ENCODE measurements around the gene DPP6. TPM values are rescaled to one million over a fixed set of nuclear protein-coding genes. Genes with fewer than 3 reads are reported as not detected.

DPP6 gene
- total and polyA plus RNA-seq, 2 experiments from 2014 or later, result 0.21 TPM; not detected in 1

DNA sequence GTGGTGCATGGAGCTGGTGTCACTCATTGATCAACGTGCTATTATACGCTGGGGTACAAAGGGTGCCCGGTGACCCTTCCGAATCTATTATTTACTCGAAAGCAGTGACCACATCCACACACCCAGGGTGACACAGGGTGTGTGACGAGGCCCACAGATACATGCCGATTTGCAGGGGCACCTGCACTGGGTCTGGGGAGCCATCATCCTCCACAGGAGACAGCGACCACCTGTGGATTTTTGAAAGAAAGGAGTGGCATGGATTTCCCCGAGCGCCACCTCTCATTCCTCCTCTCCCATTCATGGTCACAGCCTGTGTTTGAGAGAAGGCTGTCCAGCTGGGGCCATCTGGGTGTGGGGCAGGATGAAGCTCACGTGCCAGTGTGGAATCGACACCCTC lies 701.0 kb downstream of the DPP6 start:
- TF ChIP-seq, protein P1, sequence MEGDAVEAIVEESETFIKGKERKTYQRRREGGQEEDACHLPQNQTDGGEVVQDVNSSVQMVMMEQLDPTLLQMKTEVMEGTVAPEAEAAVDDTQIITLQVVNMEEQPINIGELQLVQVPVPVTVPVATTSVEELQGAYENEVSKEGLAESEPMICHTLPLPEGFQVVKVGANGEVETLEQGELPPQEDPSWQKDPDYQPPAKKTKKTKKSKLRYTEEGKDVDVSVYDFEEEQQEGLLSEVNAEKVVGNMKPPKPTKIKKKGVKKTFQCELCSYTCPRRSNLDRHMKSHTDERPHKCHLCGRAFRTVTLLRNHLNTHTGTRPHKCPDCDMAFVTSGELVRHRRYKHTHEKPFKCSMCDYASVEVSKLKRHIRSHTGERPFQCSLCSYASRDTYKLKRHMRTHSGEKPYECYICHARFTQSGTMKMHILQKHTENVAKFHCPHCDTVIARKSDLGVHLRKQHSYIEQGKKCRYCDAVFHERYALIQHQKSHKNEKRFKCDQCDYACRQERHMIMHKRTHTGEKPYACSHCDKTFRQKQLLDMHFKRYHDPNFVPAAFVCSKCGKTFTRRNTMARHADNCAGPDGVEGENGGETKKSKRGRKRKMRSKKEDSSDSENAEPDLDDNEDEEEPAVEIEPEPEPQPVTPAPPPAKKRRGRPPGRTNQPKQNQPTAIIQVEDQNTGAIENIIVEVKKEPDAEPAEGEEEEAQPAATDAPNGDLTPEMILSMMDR (IDR thresholded peaks at IDR 0.05; ENCODE audit: low read depth, low read length), result no peak
- DNase-seq (ENCODE audit: low read depth in 1 of 2, low spot score in 1 of 2), result no peak
- H3K36me3 ChIP-seq, result no peaks in the 10 kb centered on the region

DNA sequence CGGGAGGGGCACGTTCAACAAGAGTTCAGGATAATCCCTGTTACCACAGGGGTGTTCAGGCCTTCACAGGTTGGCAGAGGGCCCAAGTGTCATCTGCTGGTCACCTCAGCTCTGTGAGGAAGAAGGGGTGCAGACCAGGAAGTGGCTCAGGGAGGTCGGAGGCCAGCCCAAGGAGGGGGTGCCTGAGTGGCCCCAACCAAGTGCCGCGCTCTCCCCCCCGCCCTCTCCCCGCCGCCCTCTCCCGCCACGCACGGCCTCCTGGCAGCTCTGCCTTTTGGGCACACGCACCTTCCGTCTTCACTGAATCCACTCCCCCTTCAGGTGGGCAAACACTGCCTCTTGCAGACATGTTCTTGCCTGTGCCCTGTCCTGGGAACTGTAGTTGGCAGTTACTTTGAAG lies 705.6 kb downstream of the DPP6 start:
- Histone ChIP-seq H3K4me3 (no peak overlapping the region), H3K36me3 (no peaks in the 10 kb centered on the region), H3K27me3 (no peaks in the 10 kb centered on the region), H3K27ac (no peak overlapping the region), H3K9me3 (ENCODE audit: low read depth) (no peaks in the 10 kb centered on the region), H3K4me1 (ENCODE audit: low read depth) (peaks cover 17% of the 10 kb centered on the region)
- TF ChIP-seq, protein P1 (IDR thresholded peaks at IDR 0.05; ENCODE audit: low read depth, low read length), result no peak
- no peak for DNase-seq (ENCODE audit: low read depth in 1 of 2, low spot score in 1 of 2)

More for the DNA sequence above, 701.0 kb downstream of the DPP6 start:
- Histone ChIP-seq H3K27ac (no peak overlapping the region), H3K4me1 (ENCODE audit: low read depth) (no peaks in the 10 kb centered on the region), H3K27me3 (no peaks in the 10 kb centered on the region), H3K4me3 (no peak overlapping the region), H3K9me3 (ENCODE audit: low read depth) (no peaks in the 10 kb centered on the region)

DNA sequence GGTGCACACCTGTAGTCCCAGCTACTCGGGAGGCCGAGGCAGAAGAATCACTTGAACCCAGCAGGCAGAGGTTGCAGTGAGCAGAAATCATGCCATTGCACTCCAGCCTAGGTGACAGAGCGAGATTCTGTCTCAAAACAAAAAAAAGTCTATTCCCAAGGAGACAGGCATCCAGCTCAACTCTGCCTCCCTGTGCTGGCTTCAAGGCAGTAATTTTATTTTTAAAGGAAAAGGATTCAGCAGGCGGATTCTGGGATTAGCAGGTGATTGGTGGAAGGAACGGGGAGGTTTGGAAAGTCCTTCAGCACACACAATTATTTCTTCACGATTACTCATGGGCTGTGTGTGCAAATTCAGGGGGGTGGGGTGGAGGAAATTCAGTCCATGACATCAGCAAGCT lies 707.8 kb downstream of the DPP6 start:
- Histone ChIP-seq H3K4me1 (ENCODE audit: low read depth) (peaks cover 17% of the 10 kb centered on the region), H3K36me3 (no peaks in the 10 kb centered on the region), H3K27ac (no peak overlapping the region), H3K4me3 (no peak overlapping the region), H3K9me3 (ENCODE audit: low read depth) (no peaks in the 10 kb centered on the region), H3K27me3 (no peaks in the 10 kb centered on the region)
- TF ChIP-seq, protein P1 (IDR thresholded peaks at IDR 0.05; ENCODE audit: low read depth, low read length), result no peak
- DNase-seq (ENCODE audit: low read depth in 1 of 2, low spot score in 1 of 2), result no peak

DNA sequence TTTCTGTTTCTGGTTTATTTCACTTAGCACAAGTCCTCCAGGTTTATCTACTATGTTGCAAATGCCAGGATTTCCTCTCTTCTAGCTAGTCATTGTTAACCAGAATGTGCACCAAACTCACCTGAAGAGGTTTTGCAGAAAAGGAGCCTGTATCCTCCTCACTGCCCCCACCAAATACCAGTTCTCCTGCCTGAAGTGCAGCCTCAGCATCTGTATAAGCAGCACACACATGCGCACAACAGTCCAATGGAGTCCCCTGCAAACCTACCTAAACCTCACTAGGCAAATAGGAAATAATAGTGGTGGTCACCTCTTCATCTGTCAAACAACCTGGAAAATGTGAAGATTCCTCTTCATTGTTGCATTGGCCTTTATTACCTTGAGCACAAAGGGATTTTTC lies 712.9 kb downstream of the DPP6 start:
- H3K27me3 ChIP-seq, result no peaks in the 10 kb centered on the region
- no peak overlapping the region for H3K27ac ChIP-seq
- H3K36me3 ChIP-seq, result no peaks in the 10 kb centered on the region
- DNase-seq (ENCODE audit: low read depth in 1 of 2, low spot score in 1 of 2), result no peak
- H3K4me3 ChIP-seq, result no peak overlapping the region
- peaks cover 5% of the 10 kb centered on the region for H3K4me1 ChIP-seq (ENCODE audit: low read depth)
- no peaks in the 10 kb centered on the region for H3K9me3 ChIP-seq (ENCODE audit: low read depth)
- TF ChIP-seq, protein P1 (IDR thresholded peaks at IDR 0.05; ENCODE audit: low read depth, low read length), result no peak

DNA sequence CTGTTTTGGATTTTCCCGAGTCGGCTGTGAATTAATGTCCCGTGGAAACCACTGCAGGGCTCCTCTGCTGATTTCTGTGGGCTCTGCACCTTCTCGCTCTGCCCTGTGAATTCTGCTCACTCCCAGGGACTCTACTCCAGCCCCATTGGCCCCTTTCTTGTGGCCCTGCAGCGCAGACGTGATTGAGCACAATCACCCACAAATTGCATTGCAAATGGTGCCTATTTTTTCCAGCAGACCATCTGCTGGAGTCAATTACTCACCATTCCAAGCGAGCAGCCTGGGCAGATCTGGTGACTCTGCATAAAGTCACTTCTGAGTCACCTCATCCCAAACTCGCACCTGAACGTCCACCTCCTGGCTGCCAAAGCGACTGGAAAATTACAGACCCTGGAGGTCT lies 714.9 kb downstream of the DPP6 start:
- no peaks in the 10 kb centered on the region for H3K27me3 ChIP-seq
- no peak for DNase-seq (ENCODE audit: low read depth in 1 of 2, low spot score in 1 of 2)
- TF ChIP-seq, protein P1 (IDR thresholded peaks at IDR 0.05; ENCODE audit: low read depth, low read length), result no peak
- no peak overlapping the region for H3K27ac ChIP-seq
- no peaks in the 10 kb centered on the region for H3K36me3 ChIP-seq
- no peaks in the 10 kb centered on the region for H3K4me1 ChIP-seq (ENCODE audit: low read depth)
- H3K4me3 ChIP-seq, result no peak overlapping the region
- H3K9me3 ChIP-seq (ENCODE audit: low read depth), result no peaks in the 10 kb centered on the region

Data from cardiac muscle cell (in vitro differentiated cells and primary cell).